Measurements from ENCODE around the gene PIK3R4. TPM values are rescaled to one million over a fixed set of nuclear protein-coding genes. Genes with fewer than 3 reads are reported as not detected.

Gene PIK3R4
- total RNA-seq, 3 donors from 2014 or later, result 20.1 to 27.5 (median 23.6) TPM

- intact Hi-C loops (cut with DNase I, micrococcal nuclease), result no loop called here
- Histone ChIP-seq H3K36me3 (ENCODE audit: low read depth) (no peaks in the 10 kb centered on the region), H3K4me3 (no peak overlapping the region), H3K9me3 (no peaks in the 10 kb centered on the region), H3K4me1 (ENCODE audit: low read depth) (no peaks in the 10 kb centered on the region)
- no peak for DNase-seq
- TF ChIP-seq CTCF (IDR thresholded peaks at IDR 0.05), result no peak
- ATAC-seq, result peak; percentile 37
Measured at GRCh38 chr3:130662501-130662996, 84.1 kb downstream of the PIK3R4 start.

DNA sequence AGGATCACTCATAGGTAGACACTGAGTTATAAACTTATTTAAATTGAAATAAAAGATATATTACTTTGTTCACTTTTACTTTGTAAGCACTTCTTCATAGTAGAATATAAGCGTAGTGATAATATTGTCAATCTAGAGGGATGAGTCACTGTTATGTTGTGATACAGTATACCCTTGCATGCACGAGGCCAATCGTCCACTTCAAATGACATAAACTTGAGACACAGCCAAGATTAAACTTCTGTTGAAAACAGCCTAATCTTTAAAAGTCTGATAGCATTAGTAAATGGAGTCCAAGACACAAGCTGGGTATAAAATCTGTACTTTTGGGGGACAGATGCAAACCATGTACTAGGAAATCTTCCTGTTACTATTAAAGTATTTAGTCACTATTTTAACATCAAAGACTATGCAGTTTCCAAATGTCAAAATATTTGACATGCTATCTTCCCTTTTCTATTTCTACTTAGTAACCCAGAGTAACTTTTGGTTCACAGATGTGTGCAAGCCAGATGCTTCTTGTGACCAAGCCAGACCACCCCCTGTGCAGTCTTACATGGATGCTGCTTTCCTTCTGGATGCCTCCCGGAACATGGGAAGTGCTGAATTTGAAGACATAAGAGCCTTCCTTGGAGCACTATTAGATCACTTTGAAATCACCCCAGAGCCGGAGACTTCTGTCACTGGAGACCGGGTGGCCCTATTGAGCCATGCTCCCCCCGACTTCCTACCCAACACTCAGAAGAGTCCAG is 85.3 kb downstream of the PIK3R4 start:
- H3K4me1 ChIP-seq (ENCODE audit: low read depth), result no peaks in the 10 kb centered on the region
- no peaks in the 10 kb centered on the region for H3K9me3 ChIP-seq
- no peak for TF ChIP-seq CTCF (IDR thresholded peaks at IDR 0.05)
- DNase-seq (no peak), ATAC-seq (no peak)
- H3K36me3 ChIP-seq (ENCODE audit: low read depth), result no peaks in the 10 kb centered on the region
- H3K4me3 ChIP-seq, result no peak overlapping the region
- intact Hi-C loops (cut with DNase I, micrococcal nuclease), result no loop called here

- DNase-seq (no peak), ATAC-seq (no peak)
- TF ChIP-seq CTCF (IDR thresholded peaks at IDR 0.05), result no peak
- H3K36me3 ChIP-seq (ENCODE audit: low read depth), result no peaks in the 10 kb centered on the region
- H3K9me3 ChIP-seq, result no peaks in the 10 kb centered on the region
- intact Hi-C loops (cut with DNase I, micrococcal nuclease), result no loop called here
- H3K4me3 ChIP-seq, result no peak overlapping the region
- H3K4me1 ChIP-seq (ENCODE audit: low read depth), result no peaks in the 10 kb centered on the region
Measured at GRCh38 chr3:130659911-130660310, 86.7 kb downstream of the PIK3R4 start.

DNA sequence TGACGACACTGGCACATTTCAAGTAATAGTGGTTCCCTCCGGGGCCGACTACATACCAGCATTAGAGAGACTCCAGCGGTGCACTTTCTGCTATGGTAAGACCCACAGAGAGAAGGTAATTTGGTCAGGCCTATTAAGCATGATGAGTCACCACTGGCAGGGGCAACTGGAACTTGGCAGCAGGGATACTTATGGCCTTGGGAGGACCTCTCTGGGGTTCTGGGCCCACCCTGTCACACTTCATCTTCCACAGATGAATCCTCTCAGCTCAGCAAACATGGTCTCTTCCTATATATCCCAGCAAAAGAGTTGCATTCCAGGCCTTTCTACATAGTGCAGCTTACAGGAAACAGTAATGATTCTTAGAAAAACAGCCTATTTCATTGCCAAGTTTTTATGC is 88.0 kb downstream of the PIK3R4 start:
- intact Hi-C loops (cut with DNase I, micrococcal nuclease), result no loop called here
- Histone ChIP-seq H3K36me3 (ENCODE audit: low read depth) (no peaks in the 10 kb centered on the region), H3K9me3 (no peaks in the 10 kb centered on the region), H3K4me1 (ENCODE audit: low read depth) (no peaks in the 10 kb centered on the region), H3K4me3 (no peak overlapping the region)
- TF ChIP-seq CTCF (IDR thresholded peaks at IDR 0.05), result no peak
- no peak for ATAC-seq
- no peak for DNase-seq

GRCh38 chr3:130656627-130657026 is 90.0 kb downstream of the PIK3R4 start:
- no peak for DNase-seq
- no peak for ATAC-seq
- H3K4me1 ChIP-seq (ENCODE audit: low read depth), result no peaks in the 10 kb centered on the region
- intact Hi-C loops (cut with DNase I, micrococcal nuclease), result no loop called here
- TF ChIP-seq CTCF (IDR thresholded peaks at IDR 0.05), result no peak
- H3K9me3 ChIP-seq, result no peaks in the 10 kb centered on the region
- H3K36me3 ChIP-seq (ENCODE audit: low read depth), result no peaks in the 10 kb centered on the region
- H3K4me3 ChIP-seq, result no peak overlapping the region
